ENCODE results near the gene RMC1.

- no peak for TF ChIP-seq EZH2 (IDR thresholded peaks at IDR 0.05)
- TF ChIP-seq POLR2AphosphoS5 (IDR thresholded peaks at IDR 0.05; ENCODE audit: borderline replicate concordance, low read depth, low read length), result no peak
These were observed 49.6 kb upstream of the RMC1 start for GRCh38 chr18:23453680-23454058.

All from SK-N-MC (cell line).